ENCODE data around the gene LMBRD2. TPM values are rescaled to one million over a fixed set of nuclear protein-coding genes. Genes with fewer than 3 reads are reported as not detected.

LMBRD2 gene
- total RNA-seq, 3 donors from 2014 or later, result 11.0 to 19.3 (median 13.1) TPM

- TF ChIP-seq CTCF (IDR thresholded peaks at IDR 0.05), result no peak
- no peak for TF ChIP-seq POLR2AphosphoS5 (IDR thresholded peaks at IDR 0.05)
- no peaks in the 10 kb centered on the region for H3K36me3 ChIP-seq
Measured at GRCh38 chr5:36160617-36161016, 8.9 kb upstream of the LMBRD2 start.

GRCh38 chr5:36158144-36158543 is 6.5 kb upstream of the LMBRD2 start:
- Histone ChIP-seq H3K27me3 (no peaks in the 10 kb centered on the region), H3K4me3 (no peak overlapping the region), H3K9me3 (no peaks in the 10 kb centered on the region), H3K36me3 (no peaks in the 10 kb centered on the region), H3K27ac (no peak overlapping the region), H3K4me1 (peaks cover 0 to 4% of the 10 kb centered on the region in 2 donors)
- intact Hi-C loops (cut with DNase I; ENCODE audit: low total_unique reads), result no loop called here
- TF ChIP-seq POLR2A (IDR thresholded peaks at IDR 0.05), result no peak
- TF ChIP-seq CTCF (IDR thresholded peaks at IDR 0.05), result no peak
- no peak for TF ChIP-seq POLR2AphosphoS5 (IDR thresholded peaks at IDR 0.05)
- DNase-seq (ENCODE audit: low spot score in 2 of 2), result no peak

More at GRCh38 chr5:36160617-36161016, 8.9 kb upstream of the LMBRD2 start:
- Histone ChIP-seq H3K9me3 (no peaks in the 10 kb centered on the region), H3K4me3 (no peak overlapping the region), H3K27ac (no peak overlapping the region), H3K27me3 (no peaks in the 10 kb centered on the region), H3K4me1 (no peaks in the 10 kb centered on the region)
- no peak for DNase-seq (ENCODE audit: low spot score in 2 of 2)
- intact Hi-C loops (cut with DNase I; ENCODE audit: low total_unique reads), result no loop called here

GRCh38 chr5:36156619-36157018 is 4.9 kb upstream of the LMBRD2 start:
- Histone ChIP-seq H3K27me3 (no peaks in the 10 kb centered on the region), H3K4me1 (peaks cover 0 to 4% of the 10 kb centered on the region in 2 donors), H3K36me3 (no peaks in the 10 kb centered on the region), H3K9me3 (no peaks in the 10 kb centered on the region), H3K27ac (no peak overlapping the region), H3K4me3 (no peak overlapping the region)
- intact Hi-C loops (cut with DNase I; ENCODE audit: low total_unique reads), result no loop called here
- no peak for TF ChIP-seq POLR2A (IDR thresholded peaks at IDR 0.05)
- no peak for TF ChIP-seq CTCF (IDR thresholded peaks at IDR 0.05)
- no peak for TF ChIP-seq POLR2AphosphoS5 (IDR thresholded peaks at IDR 0.05)
- DNase-seq (ENCODE audit: low spot score in 2 of 2), result no peak

- Histone ChIP-seq H3K36me3 (no peaks in the 10 kb centered on the region), H3K9me3 (no peaks in the 10 kb centered on the region), H3K4me3 (no peak overlapping the region), H3K27ac (no peak overlapping the region), H3K4me1 (peaks cover 0 to 4% of the 10 kb centered on the region in 2 donors), H3K27me3 (no peaks in the 10 kb centered on the region)
- TF ChIP-seq POLR2A (IDR thresholded peaks at IDR 0.05), result no peak
- TF ChIP-seq POLR2AphosphoS5 (IDR thresholded peaks at IDR 0.05), result no peak
- TF ChIP-seq CTCF (IDR thresholded peaks at IDR 0.05), result no peak
- DNase-seq (ENCODE audit: low spot score in 2 of 2), result no peak
- intact Hi-C loops (cut with DNase I; ENCODE audit: low total_unique reads), result no loop called here
Measured at GRCh38 chr5:36156121-36156601, 4.5 kb upstream of the LMBRD2 start.

- DNase-seq (ENCODE audit: low spot score in 2 of 2), result no peak
- Histone ChIP-seq H3K27ac (no peak overlapping the region), H3K4me1 (peaks cover 0 to 9% of the 10 kb centered on the region in 2 donors), H3K27me3 (no peaks in the 10 kb centered on the region), H3K9me3 (no peaks in the 10 kb centered on the region), H3K36me3 (no peaks in the 10 kb centered on the region), H3K4me3 (no peak overlapping the region)
- intact Hi-C loops (cut with DNase I; ENCODE audit: low total_unique reads), result no loop called here
- TF ChIP-seq CTCF (IDR thresholded peaks at IDR 0.05) (no peak), POLR2A (IDR thresholded peaks at IDR 0.05) (no peak), POLR2AphosphoS5 (IDR thresholded peaks at IDR 0.05) (no peak)
Measured at GRCh38 chr5:36155291-36155690, 3.6 kb upstream of the LMBRD2 start.
